CD4-positive, alpha-beta memory T cell (primary cell): ENCODE data around the gene LY6G5C. TPM values are rescaled to one million over a fixed set of nuclear protein-coding genes. Genes with fewer than 3 reads are reported as not detected.
A peak's percentile ranks its signal among the peaks of the same experiment; 100 is the strongest.

Experiments used
- CTCF ChIA-PET: fragments of 350-600 bp; sonication (Branson Sonifier 250); formaldehyde crosslinking; loops from one replicate; lab custom pipeline; 2021; ENCODE audit warnings: inconsistent platforms; ENCODE audit not compliant: partially characterized antibody; lab: Charles Lee
- POLR2A ChIA-PET: fragments of 350-600 bp; sonication (Branson Sonifier 250); formaldehyde crosslinking; loops from one replicate; lab custom pipeline; 2021; ENCODE audit not compliant: partially characterized antibody; lab: Charles Lee
- DNase-seq, 5 donors: peaks; one replicate each; pipeline versions ENCODE4 v3.0.0 to v3.0.0-alpha.2; 2020 to 2022; ENCODE audit warnings: mixed read lengths in 1 of 5
- H3K27ac ChIP-seq: one replicate; pipeline ENCODE4 v1.7.0; 2013; ENCODE audit warnings: low read depth, low read length
- H3K27me3 ChIP-seq: 2 replicates; pipeline ENCODE4 v1.7.0; 2013; ENCODE audit warnings: mild to moderate bottlenecking, low read length, moderate library complexity; ENCODE audit not compliant: insufficient read depth
- H3K36me3 ChIP-seq: 2 replicates; pipeline ENCODE4 v1.7.0; 2013; ENCODE audit warnings: mild to moderate bottlenecking, low read length, moderate library complexity; ENCODE audit not compliant: insufficient read depth
- H3K4me1 ChIP-seq: 2 replicates; pipeline ENCODE4 v1.7.0; 2013; ENCODE audit warnings: mild to moderate bottlenecking, low read length, moderate library complexity; ENCODE audit not compliant: insufficient read depth
- H3K4me3 ChIP-seq, 2 donors: one replicate each; pipeline ENCODE4 v1.7.0; 2013; ENCODE audit warnings: low read length in 2 of 2, mild to moderate bottlenecking in 1 of 2
- H3K9me3 ChIP-seq, 2 donors: one replicate each; pipeline ENCODE4 v1.7.0; 2013; ENCODE audit warnings: low read length in 2 of 2, control low read depth in 1 of 2; ENCODE audit not compliant: control insufficient read depth in 1 of 2
- H3K27ac Mint-ChIP-seq, 7 donors: one replicate each; pipeline ENCODE4 v1.8.0; 2020 to 2021; ENCODE audit warnings: mixed read lengths in 7 of 7, mild to moderate bottlenecking in 6 of 7, inconsistent platforms in 3 of 7, moderate library complexity in 3 of 7
- H3K27me3 Mint-ChIP-seq, 2 donors: one replicate each; pipeline ENCODE4 v1.8.0; 2020 to 2021; ENCODE audit warnings: mixed read lengths in 2 of 2
- H3K36me3 Mint-ChIP-seq, 2 donors: one replicate each; pipeline ENCODE4 v1.8.0; 2020 to 2021; ENCODE audit warnings: mixed read lengths in 2 of 2, inconsistent platforms in 1 of 2, mild to moderate bottlenecking in 1 of 2
- H3K4me1 Mint-ChIP-seq, 4 donors: one replicate each; pipeline ENCODE4 v1.8.0; 2020 to 2021; ENCODE audit warnings: mixed read lengths in 4 of 4, mild to moderate bottlenecking in 1 of 4
- H3K4me3 Mint-ChIP-seq, 8 donors: one replicate each; pipeline ENCODE4 v1.8.0; 2020 to 2021; ENCODE audit warnings: mixed read lengths in 8 of 8, mild to moderate bottlenecking in 7 of 8, moderate library complexity in 6 of 8, inconsistent platforms in 3 of 8
- H3K9me3 Mint-ChIP-seq, 8 donors: one replicate each; pipeline ENCODE4 v1.8.0; 2020 to 2021; ENCODE audit warnings: mixed read lengths in 8 of 8, mild to moderate bottlenecking in 5 of 8, inconsistent platforms in 3 of 8, moderate library complexity in 1 of 8
- intact Hi-C: fragments of 100-400 bp; cut with micrococcal nuclease; formaldehyde crosslinking; loops from one replicate; pipeline ENCODE4 v1.15.1; 2023
- polyA plus RNA-seq, 2 donors: library from polyadenylated mRNA; unstranded; fragments of 300-500 nt; fragmentation: Illumina TruSeq; gene quantifications; one replicate each; pipeline ENCODE4 v1.2.3, GENCODE V29; 2021
- total RNA-seq, 2 experiments: library from RNA; stranded (reverse); gene quantifications; one replicate each; pipeline ENCODE4 v1.2.3, GENCODE V29; 2021

The LY6G5C gene
- total and polyA plus RNA-seq, 4 experiments from 2014 or later = 4.4 to 11.8 (median 6.7) TPM

- peaks cover 0 to 6% (median 4%) of the 10 kb centered on the region in 4 donors for H3K4me1 Mint-ChIP-seq
- peaks cover 38 to 74% of the 10 kb centered on the region in 2 donors for H3K36me3 Mint-ChIP-seq
- H3K27ac ChIP-seq = no peak overlapping the region
- no peak overlapping the region for H3K4me3 Mint-ChIP-seq
- intact Hi-C loops = no loop called here
- H3K4me1 ChIP-seq = no peaks in the 10 kb centered on the region
- DNase-seq = no peak
- peaks cover 0 to 4% (median 0%) of the 10 kb centered on the region in 8 donors for H3K9me3 Mint-ChIP-seq
- no peaks in the 10 kb centered on the region for H3K9me3 ChIP-seq
- peaks cover 87% of the 10 kb centered on the region for H3K36me3 ChIP-seq
- ChIA-PET CTCF (no interaction called here), POLR2A (interaction anchor here (2.0 to 3.2 kb wide), 3 partner anchors 12 to 24 kb away, joined by 5 to 14 read pairs (median 7); partner anchors contain the start of genes BAG6, GPANK1 and PRRC2A)
- H3K27me3 ChIP-seq = no peaks in the 10 kb centered on the region
- H3K4me3 ChIP-seq = no peak overlapping the region
- peak overlapping the region in 2 of 7 donors; percentile 43 to 57 for H3K27ac Mint-ChIP-seq
- no peaks in the 10 kb centered on the region for H3K27me3 Mint-ChIP-seq
Observed at GRCh38 chr6:31640612-31641011, 40.3 kb downstream of the LY6G5C start.

DNA sequence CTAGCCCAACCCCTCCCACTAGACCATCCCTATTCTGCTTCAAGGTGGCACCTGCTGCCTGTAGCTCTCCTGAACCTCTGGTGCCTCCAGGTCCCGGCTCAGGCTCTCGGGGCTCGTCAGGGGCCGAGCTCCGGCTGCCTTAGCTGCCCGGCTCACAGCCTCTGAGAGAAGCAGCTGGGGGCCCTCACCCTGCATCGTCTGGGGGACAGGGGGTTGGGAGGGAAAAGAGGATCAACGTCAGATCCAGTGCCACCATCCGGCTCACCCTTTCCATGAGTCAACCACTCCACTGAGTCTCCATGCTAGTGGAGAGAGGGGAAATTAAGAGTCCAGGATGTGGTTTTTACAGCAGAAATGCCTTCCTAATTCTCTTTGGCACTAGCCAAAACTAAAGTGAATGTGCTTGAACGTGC is 41.4 kb downstream of the LY6G5C start:
- Histone ChIP-seq H3K27ac (no peak overlapping the region), H3K4me1 (no peaks in the 10 kb centered on the region), H3K36me3 (peaks cover 87% of the 10 kb centered on the region), H3K9me3 (no peaks in the 10 kb centered on the region), H3K27me3 (no peaks in the 10 kb centered on the region), H3K4me3 (no peak overlapping the region)
- intact Hi-C loops = no loop called here
- Mint-ChIP-seq H3K4me1 (peaks cover 0 to 5% (median 2%) of the 10 kb centered on the region in 4 donors), H3K27me3 (no peaks in the 10 kb centered on the region), H3K9me3 (no peaks in the 10 kb centered on the region), H3K4me3 (no peak overlapping the region), H3K36me3 (peaks cover 36 to 75% of the 10 kb centered on the region in 2 donors), H3K27ac (peak overlapping the region in 3 of 7 donors; percentile 6 to 53 (median 36))
- ChIA-PET POLR2A (interaction anchor here (0.9 to 3.2 kb wide), 4 partner anchors 12 to 25 kb away, joined by 3 to 23 read pairs (median 10); partner anchors contain the start of genes BAG6, GPANK1 and PRRC2A), CTCF (interaction anchor here (0.6 kb wide), 1 partner anchor 13 kb away, joined by 3 read pairs; no protein-coding TSS in a partner anchor)
- DNase-seq = no peak

DNA sequence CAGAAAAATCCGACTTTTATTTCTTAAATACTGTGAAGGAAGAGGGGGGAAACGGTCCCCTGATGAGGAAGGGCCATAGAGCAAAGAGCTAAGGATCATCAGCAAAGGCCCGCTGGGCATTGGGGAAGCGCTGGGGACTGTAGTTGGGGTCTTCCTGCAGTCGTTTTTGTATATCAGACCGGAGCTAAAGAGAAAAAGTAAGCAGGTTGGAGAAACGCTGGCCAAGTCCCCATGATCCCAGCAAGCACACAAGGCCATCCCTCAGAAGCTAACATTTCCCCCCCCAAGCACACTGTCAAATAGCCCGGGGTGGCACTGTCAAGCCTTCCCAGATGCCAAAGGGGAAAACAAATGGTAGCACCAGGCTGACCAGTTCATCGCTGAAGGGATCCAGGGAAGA is 41.8 kb downstream of the LY6G5C start:
- POLR2A ChIA-PET = interaction anchor here (0.9 to 3.2 kb wide), 3 partner anchors 13 to 18 kb away, joined by 3 to 23 read pairs (median 14); partner anchors contain the start of genes BAG6 and PRRC2A
- Histone ChIP-seq H3K9me3 (no peaks in the 10 kb centered on the region), H3K4me3 (no peak overlapping the region), H3K36me3 (peaks cover 87% of the 10 kb centered on the region), H3K27ac (no peak overlapping the region), H3K27me3 (no peaks in the 10 kb centered on the region), H3K4me1 (no peaks in the 10 kb centered on the region)
- Mint-ChIP-seq H3K27ac (peak overlapping the region in 4 of 7 donors; percentile 5 to 75 (median 56)), H3K4me3 (peak overlapping the region in 1 of 8 donors; percentile 11), H3K9me3 (no peaks in the 10 kb centered on the region), H3K4me1 (peaks cover 0 to 5% (median 3%) of the 10 kb centered on the region in 4 donors), H3K27me3 (no peaks in the 10 kb centered on the region), H3K36me3 (peaks cover 36 to 78% of the 10 kb centered on the region in 2 donors)
- no peak for DNase-seq
- intact Hi-C loops = no loop called here
- CTCF ChIA-PET = interaction anchor here (0.6 kb wide), 1 partner anchor 12 kb away, joined by 3 read pairs; no protein-coding TSS in a partner anchor

GRCh38 chr6:31636698-31637596 is 43.9 kb downstream of the LY6G5C start:
- Mint-ChIP-seq H3K27me3 (no peaks in the 10 kb centered on the region), H3K9me3 (no peaks in the 10 kb centered on the region), H3K4me1 (peaks cover 3 to 6% (median 5%) of the 10 kb centered on the region in 4 donors), H3K36me3 (peaks cover 40 to 85% of the 10 kb centered on the region in 2 donors), H3K27ac (peak overlapping the region in 1 of 7 donors; percentile 57), H3K4me3 (no peak overlapping the region)
- Histone ChIP-seq H3K4me3 (no peak overlapping the region), H3K4me1 (no peaks in the 10 kb centered on the region), H3K27me3 (no peaks in the 10 kb centered on the region), H3K36me3 (peaks cover 91% of the 10 kb centered on the region), H3K9me3 (no peaks in the 10 kb centered on the region), H3K27ac (no peak overlapping the region)
- POLR2A ChIA-PET = interaction anchor here (1.7 to 3.1 kb wide), 2 partner anchors 15 to 28 kb away, joined by 3 to 23 read pairs; partner anchors contain the start of genes BAG6 and GPANK1
- no peak for DNase-seq
- intact Hi-C loops = no loop called here
- CTCF ChIA-PET = no interaction called here

GRCh38 chr6:31634969-31635575 is 45.8 kb downstream of the LY6G5C start:
- Histone ChIP-seq H3K9me3 (no peaks in the 10 kb centered on the region), H3K4me3 (no peak overlapping the region), H3K4me1 (no peaks in the 10 kb centered on the region), H3K36me3 (peaks cover 91% of the 10 kb centered on the region), H3K27me3 (no peaks in the 10 kb centered on the region), H3K27ac (no peak overlapping the region)
- no peak for DNase-seq
- ChIA-PET POLR2A (interaction anchor here (1.2 to 1.5 kb wide), 2 partner anchors 58 to 228 kb away, joined by 3 read pairs; partner anchors contain the start of gene NEU1), CTCF (interaction anchor here (1.2 kb wide), 1 partner anchor 20 kb away, joined by 3 read pairs; the partner anchor contains the start of gene APOM)
- no peak overlapping the region for H3K4me3 Mint-ChIP-seq
- peaks cover 3 to 6% (median 5%) of the 10 kb centered on the region in 4 donors for H3K4me1 Mint-ChIP-seq
- intact Hi-C loops = no loop called here
- H3K9me3 Mint-ChIP-seq = no peaks in the 10 kb centered on the region
- H3K36me3 Mint-ChIP-seq = peaks cover 39 to 86% of the 10 kb centered on the region in 2 donors
- H3K27ac Mint-ChIP-seq = peak overlapping the region in 4 of 7 donors; percentile 12 to 52 (median 20)
- H3K27me3 Mint-ChIP-seq = no peaks in the 10 kb centered on the region

GRCh38 chr6:31634131-31634530 is 46.7 kb downstream of the LY6G5C start:
- Histone ChIP-seq H3K36me3 (peaks cover 91% of the 10 kb centered on the region), H3K9me3 (no peaks in the 10 kb centered on the region), H3K27ac (no peak overlapping the region), H3K27me3 (no peaks in the 10 kb centered on the region), H3K4me3 (no peak overlapping the region), H3K4me1 (no peaks in the 10 kb centered on the region)
- intact Hi-C loops = no loop called here
- peaks cover 42 to 89% of the 10 kb centered on the region in 2 donors for H3K36me3 Mint-ChIP-seq
- H3K4me3 Mint-ChIP-seq = no peak overlapping the region
- H3K27me3 Mint-ChIP-seq = no peaks in the 10 kb centered on the region
- CTCF ChIA-PET = interaction anchor here (1.0 to 1.5 kb wide), 2 partner anchors 11 to 36 kb away, joined by 3 read pairs; no protein-coding TSS in a partner anchor
- peaks cover 0 to 4% (median 3%) of the 10 kb centered on the region in 4 donors for H3K4me1 Mint-ChIP-seq
- no peak for DNase-seq
- no peaks in the 10 kb centered on the region for H3K9me3 Mint-ChIP-seq
- POLR2A ChIA-PET = interaction anchor here (0.6 to 1.5 kb wide), 2 partner anchors 9 to 57 kb away, joined by 3 read pairs; no protein-coding TSS in a partner anchor
- peak overlapping the region in 3 of 7 donors; percentile 9 to 36 (median 20) for H3K27ac Mint-ChIP-seq
